Kidney epithelial cell (primary cell): ENCODE results near the gene KRT2. TPM values are rescaled to one million over a fixed set of nuclear protein-coding genes. Genes with fewer than 3 reads are reported as not detected.

Experiments used
- DNase-seq: peaks from one replicate; pipeline ENCODE4 v3.0.0-alpha.2; 2010; ENCODE audit warnings: low read depth
- H3K27me3 ChIP-seq: 2 replicates; pipeline ENCODE4 v1.6.0; 2011; ENCODE audit warnings: low read length; ENCODE audit not compliant: control insufficient read depth, insufficient read depth
- H3K36me3 ChIP-seq: 2 replicates; pipeline ENCODE4 v1.5.1; 2011; ENCODE audit warnings: low read length; ENCODE audit not compliant: control insufficient read depth, insufficient read depth
- H3K4me3 ChIP-seq: 2 replicates; pipeline ENCODE4 v1.5.1; 2011; ENCODE audit warnings: low read depth, mild to moderate bottlenecking, control low read depth, low read length
- total RNA-seq: library from RNA; depleted of rRNA; stranded (reverse); fragments of >200 nt; gene quantifications from 2 replicates; pipeline ENCODE4 v1.2.3, GENCODE V29; 2015
- TF ChIP-seq, protein P1 (sequence below): IDR thresholded peaks from 2 replicates; pipeline ENCODE4 v1.5.1; 2011; ENCODE audit warnings: mild to moderate bottlenecking, moderate library complexity, low read length, control low read depth, inconsistent platforms; ENCODE audit not compliant: insufficient read depth, poor library complexity, severe bottlenecking

The KRT2 gene
- total RNA-seq, 1 donor from 2014 or later: not detected

DNA sequence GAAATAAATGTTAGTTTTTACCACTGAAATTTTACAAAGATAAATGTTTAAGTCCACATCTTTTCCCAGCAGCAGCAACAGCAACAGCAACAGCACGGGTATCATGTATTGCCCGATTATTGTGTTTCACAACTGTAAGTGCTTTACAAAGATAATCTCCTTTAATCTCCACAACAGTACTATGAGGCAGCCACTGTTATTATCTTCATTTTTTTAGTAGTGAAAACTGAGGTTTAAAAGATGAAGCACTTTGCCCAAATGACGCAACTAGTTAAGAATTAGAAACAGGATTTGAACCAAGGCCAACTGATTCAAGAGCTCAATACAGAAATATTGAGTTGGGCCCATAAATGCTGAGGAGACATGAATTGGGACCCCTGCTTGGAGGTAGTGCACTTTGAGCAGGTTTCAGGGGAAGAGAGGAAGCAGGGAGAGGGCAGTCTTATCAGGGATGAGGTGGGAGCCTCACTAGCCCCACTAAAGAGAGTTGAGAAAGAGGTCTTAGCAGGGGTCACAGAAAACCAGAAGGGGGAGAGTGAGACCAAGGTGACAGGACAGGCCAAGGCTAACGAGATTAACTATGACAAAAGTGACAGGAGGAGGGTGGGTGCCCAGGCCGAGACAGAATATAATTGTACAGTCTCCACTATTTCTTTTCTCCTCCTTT is 15.3 kb downstream of the KRT2 start:
- DNase-seq: no peak
- TF ChIP-seq, protein P1, sequence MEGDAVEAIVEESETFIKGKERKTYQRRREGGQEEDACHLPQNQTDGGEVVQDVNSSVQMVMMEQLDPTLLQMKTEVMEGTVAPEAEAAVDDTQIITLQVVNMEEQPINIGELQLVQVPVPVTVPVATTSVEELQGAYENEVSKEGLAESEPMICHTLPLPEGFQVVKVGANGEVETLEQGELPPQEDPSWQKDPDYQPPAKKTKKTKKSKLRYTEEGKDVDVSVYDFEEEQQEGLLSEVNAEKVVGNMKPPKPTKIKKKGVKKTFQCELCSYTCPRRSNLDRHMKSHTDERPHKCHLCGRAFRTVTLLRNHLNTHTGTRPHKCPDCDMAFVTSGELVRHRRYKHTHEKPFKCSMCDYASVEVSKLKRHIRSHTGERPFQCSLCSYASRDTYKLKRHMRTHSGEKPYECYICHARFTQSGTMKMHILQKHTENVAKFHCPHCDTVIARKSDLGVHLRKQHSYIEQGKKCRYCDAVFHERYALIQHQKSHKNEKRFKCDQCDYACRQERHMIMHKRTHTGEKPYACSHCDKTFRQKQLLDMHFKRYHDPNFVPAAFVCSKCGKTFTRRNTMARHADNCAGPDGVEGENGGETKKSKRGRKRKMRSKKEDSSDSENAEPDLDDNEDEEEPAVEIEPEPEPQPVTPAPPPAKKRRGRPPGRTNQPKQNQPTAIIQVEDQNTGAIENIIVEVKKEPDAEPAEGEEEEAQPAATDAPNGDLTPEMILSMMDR: no peak
- no peaks in the 10 kb centered on the region for H3K36me3 ChIP-seq
- no peak overlapping the region for H3K4me3 ChIP-seq
- no peaks in the 10 kb centered on the region for H3K27me3 ChIP-seq

DNA sequence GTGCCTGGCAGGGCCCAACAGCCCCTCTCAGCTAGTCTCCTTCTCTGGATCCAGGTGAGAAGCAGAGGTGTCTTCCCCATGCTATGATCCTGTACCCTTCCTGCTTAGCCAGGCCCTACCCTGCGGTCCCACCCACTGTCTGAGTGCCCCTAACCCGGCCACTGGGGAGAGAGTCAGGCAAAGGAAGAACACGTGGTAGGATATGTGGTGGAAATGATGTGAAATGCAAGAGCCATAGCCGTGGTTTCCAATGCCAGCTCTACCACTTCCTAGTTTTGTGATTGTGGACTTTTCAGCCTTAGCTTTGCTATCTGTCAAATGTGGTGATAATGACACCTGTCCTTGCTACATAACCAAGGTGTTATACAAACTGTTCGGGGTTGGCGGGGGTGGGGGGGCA is 15.8 kb downstream of the KRT2 start:
- H3K36me3 ChIP-seq: no peaks in the 10 kb centered on the region

DNA sequence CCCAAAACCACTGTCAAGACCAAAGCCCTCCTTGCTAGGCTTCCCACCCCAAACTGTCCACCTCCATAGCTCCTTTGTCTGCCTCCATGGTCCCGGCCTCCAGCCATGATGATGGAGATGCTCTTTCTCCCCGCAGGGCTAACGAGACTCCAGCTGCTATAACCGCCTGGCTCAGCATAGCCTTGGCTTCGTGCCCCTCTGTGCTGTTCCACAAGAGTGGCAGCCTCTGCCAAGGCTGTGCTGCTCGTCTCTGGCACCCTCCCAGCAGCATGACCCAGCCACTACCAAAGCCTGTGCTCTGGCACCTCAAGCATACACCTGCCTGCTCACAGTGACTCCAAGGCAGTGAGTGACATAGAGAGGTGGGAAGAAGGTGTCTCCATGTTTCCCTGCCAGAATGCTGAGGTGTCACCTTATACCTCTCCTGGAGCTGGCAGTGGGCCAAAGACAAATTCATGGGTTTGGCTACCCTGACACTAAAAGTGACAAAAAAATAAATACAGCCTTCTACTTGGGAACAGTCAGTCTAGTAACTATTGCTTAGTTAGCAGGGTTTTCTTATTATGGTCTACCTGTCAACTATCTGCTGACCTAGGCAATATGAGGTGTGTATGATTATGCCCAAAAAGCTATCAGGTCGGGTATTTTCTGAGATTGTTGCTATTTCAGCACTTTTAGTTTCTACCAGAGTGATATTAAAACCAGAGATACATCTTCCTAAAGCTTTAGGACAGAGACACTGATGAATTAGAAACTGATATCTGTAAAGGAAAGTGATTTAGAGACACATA is 17.6 kb downstream of the KRT2 start:
- TF ChIP-seq, protein P1: no peak
- DNase-seq: no peak
- Histone ChIP-seq H3K4me3 (no peak overlapping the region), H3K36me3 (no peaks in the 10 kb centered on the region), H3K27me3 (no peaks in the 10 kb centered on the region)

More for the DNA sequence above, 15.8 kb downstream of the KRT2 start:
- TF ChIP-seq, protein P1: no peak
- Histone ChIP-seq H3K27me3 (no peaks in the 10 kb centered on the region), H3K4me3 (no peak overlapping the region)
- DNase-seq: no peak

DNA sequence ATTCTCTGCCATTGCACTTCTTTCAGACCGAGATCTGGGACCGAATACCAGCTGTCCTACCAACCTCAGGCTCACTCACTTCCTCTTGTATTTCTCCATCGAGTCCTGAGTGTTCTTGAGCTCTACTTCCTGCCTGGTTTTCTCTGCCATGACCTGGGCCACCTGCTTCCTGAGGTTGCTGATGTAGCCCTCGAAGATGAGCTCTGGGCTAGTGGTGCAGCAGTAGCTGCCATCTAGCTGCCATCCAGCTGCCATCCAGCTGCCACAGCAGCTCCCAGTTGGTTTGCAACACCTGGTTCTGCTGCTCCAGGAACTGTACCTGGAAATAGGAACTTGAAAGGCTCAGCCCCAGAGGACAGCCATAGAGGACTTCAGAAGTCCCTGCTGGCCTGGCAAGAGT is 18.6 kb downstream of the KRT2 start:
- Histone ChIP-seq H3K27me3 (no peaks in the 10 kb centered on the region), H3K36me3 (no peaks in the 10 kb centered on the region), H3K4me3 (no peak overlapping the region)
- TF ChIP-seq, protein P1: no peak
- DNase-seq: no peak

DNA sequence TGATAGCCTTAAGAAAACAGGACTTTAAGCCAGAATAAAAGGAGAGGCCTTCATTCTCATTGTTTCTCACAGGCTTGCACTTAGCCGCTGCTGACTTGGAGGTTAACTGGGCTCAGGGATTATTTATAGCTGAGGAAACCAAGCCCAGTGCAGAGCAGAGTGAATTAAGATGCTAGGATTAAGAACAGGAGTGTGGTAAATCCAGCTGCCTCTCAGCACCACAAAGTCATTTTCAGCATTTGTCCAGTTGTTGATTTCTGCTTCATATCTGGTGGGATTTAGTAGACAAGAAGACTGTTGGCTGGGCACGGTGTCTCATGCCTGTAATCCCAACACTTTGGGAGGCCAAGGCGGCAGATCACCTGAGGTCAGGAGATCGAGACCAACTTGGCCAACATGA is 19.4 kb downstream of the KRT2 start:
- TF ChIP-seq, protein P1: no peak
- no peak for DNase-seq
- no peak overlapping the region for H3K4me3 ChIP-seq
- no peaks in the 10 kb centered on the region for H3K27me3 ChIP-seq
- no peaks in the 10 kb centered on the region for H3K36me3 ChIP-seq
